OCI-LY3 (cell line): Measurements from ENCODE around the gene GNG11.

Source experiments
- H2AFZ ChIP-seq: fragments of 200-600, 300-600 bp; shearing (Covaris generic); 2 replicates; pipeline ENCODE4 v1.6.0; 2014; ENCODE audit warnings: antibody characterized with exemption, low read depth, low read length
- H3K27ac ChIP-seq: fragments of 200-600, 300-600 bp; sonication (generic); 2 replicates; pipeline ENCODE4 v1.5.1; 2014; ENCODE audit warnings: mild to moderate bottlenecking, low read length, moderate library complexity, mixed read lengths
- H3K27me3 ChIP-seq: fragments of 200-600, 300-600 bp; sonication (generic); 2 replicates; pipeline ENCODE4 v1.6.1; 2014; ENCODE audit warnings: low read depth, low read length, mixed read lengths
- H3K36me3 ChIP-seq: fragments of 200-600, 300-600 bp; sonication (generic); replicated peaks from 2 replicates; pipeline ENCODE3; 2014; ENCODE audit warnings: low read depth, low read length, mixed read lengths
- H3K4me1 ChIP-seq: fragments of 300-600, 200-600 bp; sonication (generic); 2 replicates; pipeline ENCODE4 v1.6.1; 2014; ENCODE audit warnings: low read length, mixed read lengths
- H3K4me2 ChIP-seq: fragments of 200-600, 300-600 bp; sonication (generic); 2 replicates; pipeline ENCODE4 v1.6.1; 2014; ENCODE audit warnings: low read length, mixed read lengths
- H3K4me3 ChIP-seq: fragments of 300-600, 200-600 bp; sonication (generic); 2 replicates; pipeline ENCODE4 v1.5.1; 2014; ENCODE audit warnings: antibody characterized with exemption, mild to moderate bottlenecking, low read length, moderate library complexity
- H3K79me2 ChIP-seq: fragments of 300-600, 200-600 bp; shearing (Covaris generic); 2 replicates; pipeline ENCODE4 v1.6.1; 2014; ENCODE audit warnings: mild to moderate bottlenecking, low read length, mixed read lengths
- H3K9ac ChIP-seq: fragments of 300-600, 200-600 bp; shearing (Covaris generic); 2 replicates; pipeline ENCODE4 v1.6.0; 2014; ENCODE audit warnings: mild to moderate bottlenecking, low read length, moderate library complexity
- H3K9me3 ChIP-seq: fragments of 200-600, 300-600 bp; shearing (Covaris generic); 2 replicates; pipeline ENCODE4 v1.6.1; 2014; ENCODE audit warnings: low read length, mixed read lengths; ENCODE audit not compliant: insufficient read depth
- H4K20me1 ChIP-seq: fragments of 200-600, 300-600 bp; sonication (generic); 2 replicates; pipeline ENCODE4 v1.6.1; 2016; ENCODE audit warnings: low read length, mixed read lengths; ENCODE audit not compliant: insufficient read depth
- EZH2phosphoT487 ChIP-seq: fragments of 200-600 bp; shearing (Covaris generic); IDR thresholded peaks from 2 replicates; pipeline ENCODE4 v1.6.1; 2018; ENCODE audit warnings: antibody characterized with exemption, mixed run types, low read depth
- TF ChIP-seq, protein P1 (sequence below): fragments of 200-600, 300-600 bp; sonication (generic); IDR thresholded peaks from 2 replicates; pipeline ENCODE4 v1.5.1; 2014; ENCODE audit warnings: antibody characterized with exemption, low read length, low read depth

Gene GNG11

DNA sequence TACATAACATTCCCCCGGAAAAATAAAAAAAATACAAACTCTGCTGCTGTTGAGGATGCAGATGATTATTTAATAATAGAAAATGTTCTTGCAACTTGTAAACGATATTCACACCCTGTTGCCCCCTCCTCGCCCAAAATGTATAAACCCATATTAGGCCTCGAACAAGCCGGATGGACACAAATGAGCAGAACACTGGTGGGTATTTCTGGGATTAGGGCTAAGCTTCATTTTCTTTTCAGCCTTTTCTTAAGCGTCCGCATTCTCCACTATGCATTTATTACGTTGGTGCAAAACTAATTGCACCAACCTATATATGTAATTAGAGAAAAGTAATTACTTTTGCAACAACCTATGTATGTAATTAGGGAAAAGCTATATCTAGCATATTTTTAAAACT, 349 bp upstream of the GNG11 start:
- Histone ChIP-seq H3K4me3 (peak overlapping the region; percentile 83), H4K20me1 (no peaks in the 10 kb centered on the region), H3K27ac (no peak overlapping the region), H3K36me3 (no peaks in the 10 kb centered on the region), H3K9me3 (no peaks in the 10 kb centered on the region), H3K4me1 (peaks cover 8% of the 10 kb centered on the region), H3K4me2 (peak overlapping the region; percentile 79), H3K27me3 (peaks cover 3% of the 10 kb centered on the region; the same call in 1 of the 2 replicates), H3K9ac (peak overlapping the region; percentile 36; the same call in 1 of the 2 replicates), H3K79me2 (no peaks in the 10 kb centered on the region), H2AFZ (no peak overlapping the region)
- TF ChIP-seq, protein P1, sequence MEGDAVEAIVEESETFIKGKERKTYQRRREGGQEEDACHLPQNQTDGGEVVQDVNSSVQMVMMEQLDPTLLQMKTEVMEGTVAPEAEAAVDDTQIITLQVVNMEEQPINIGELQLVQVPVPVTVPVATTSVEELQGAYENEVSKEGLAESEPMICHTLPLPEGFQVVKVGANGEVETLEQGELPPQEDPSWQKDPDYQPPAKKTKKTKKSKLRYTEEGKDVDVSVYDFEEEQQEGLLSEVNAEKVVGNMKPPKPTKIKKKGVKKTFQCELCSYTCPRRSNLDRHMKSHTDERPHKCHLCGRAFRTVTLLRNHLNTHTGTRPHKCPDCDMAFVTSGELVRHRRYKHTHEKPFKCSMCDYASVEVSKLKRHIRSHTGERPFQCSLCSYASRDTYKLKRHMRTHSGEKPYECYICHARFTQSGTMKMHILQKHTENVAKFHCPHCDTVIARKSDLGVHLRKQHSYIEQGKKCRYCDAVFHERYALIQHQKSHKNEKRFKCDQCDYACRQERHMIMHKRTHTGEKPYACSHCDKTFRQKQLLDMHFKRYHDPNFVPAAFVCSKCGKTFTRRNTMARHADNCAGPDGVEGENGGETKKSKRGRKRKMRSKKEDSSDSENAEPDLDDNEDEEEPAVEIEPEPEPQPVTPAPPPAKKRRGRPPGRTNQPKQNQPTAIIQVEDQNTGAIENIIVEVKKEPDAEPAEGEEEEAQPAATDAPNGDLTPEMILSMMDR, result no peak

DNA sequence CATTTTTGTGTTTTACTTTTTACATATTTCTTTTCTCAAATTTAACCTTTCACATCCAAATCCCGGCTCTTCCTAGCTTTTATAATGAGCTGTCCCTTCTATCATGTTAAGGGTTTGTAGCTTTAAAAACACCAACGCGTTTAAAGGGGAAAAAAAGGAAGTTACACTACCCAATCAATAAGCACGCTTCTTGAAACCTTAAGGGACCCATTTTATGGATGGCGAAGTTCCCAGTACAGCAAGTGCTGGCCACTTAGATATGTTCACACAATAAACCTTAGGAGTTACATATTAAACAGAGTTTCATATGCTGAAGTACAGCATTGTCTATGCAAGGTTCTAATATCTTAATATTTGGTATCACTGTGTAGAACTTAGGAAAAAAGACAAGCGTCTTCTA, 1.8 kb downstream of the GNG11 start:
- TF ChIP-seq, protein P1, result no peak
- TF ChIP-seq EZH2phosphoT487, result no peak
- no peak overlapping the region for H3K4me2 ChIP-seq
- no peak overlapping the region for H3K4me3 ChIP-seq
- H3K9ac ChIP-seq, result no peak overlapping the region
- H3K4me1 ChIP-seq, result peaks cover 8% of the 10 kb centered on the region
- no peaks in the 10 kb centered on the region for H4K20me1 ChIP-seq
- H3K36me3 ChIP-seq, result no peaks in the 10 kb centered on the region
- no peaks in the 10 kb centered on the region for H3K79me2 ChIP-seq
- no peak overlapping the region for H2AFZ ChIP-seq
- H3K27me3 ChIP-seq, result no peaks in the 10 kb centered on the region
- H3K27ac ChIP-seq, result no peak overlapping the region
- no peaks in the 10 kb centered on the region for H3K9me3 ChIP-seq

DNA sequence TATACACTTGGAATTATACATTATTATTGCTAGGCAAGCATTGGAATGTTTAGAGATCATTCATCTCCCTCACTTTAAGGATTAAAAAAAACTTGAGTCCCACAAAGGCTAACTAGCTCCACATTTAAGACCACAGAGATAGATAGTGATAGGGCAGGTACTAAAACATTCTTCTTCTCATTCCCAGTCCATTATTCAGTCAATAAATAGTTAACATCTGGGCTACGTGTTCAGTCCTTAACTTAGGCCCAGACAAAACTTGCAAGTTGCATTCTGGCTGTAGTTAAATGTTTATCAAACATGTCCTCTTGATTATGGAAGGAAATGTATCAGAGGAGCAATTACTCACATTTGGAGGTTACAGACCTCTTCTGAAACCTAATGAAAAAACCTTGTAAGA, 2.4 kb downstream of the GNG11 start:
- H2AFZ ChIP-seq, result no peak overlapping the region
- no peak overlapping the region for H3K9ac ChIP-seq
- no peak overlapping the region for H3K27ac ChIP-seq
- TF ChIP-seq, protein P1, result no peak
- TF ChIP-seq EZH2phosphoT487, result no peak
- no peaks in the 10 kb centered on the region for H3K79me2 ChIP-seq
- H3K9me3 ChIP-seq, result no peaks in the 10 kb centered on the region
- H3K4me2 ChIP-seq, result no peak overlapping the region
- peaks cover 8% of the 10 kb centered on the region for H3K4me1 ChIP-seq
- H3K36me3 ChIP-seq, result no peaks in the 10 kb centered on the region
- H3K27me3 ChIP-seq, result no peaks in the 10 kb centered on the region
- no peak overlapping the region for H3K4me3 ChIP-seq
- no peaks in the 10 kb centered on the region for H4K20me1 ChIP-seq

DNA sequence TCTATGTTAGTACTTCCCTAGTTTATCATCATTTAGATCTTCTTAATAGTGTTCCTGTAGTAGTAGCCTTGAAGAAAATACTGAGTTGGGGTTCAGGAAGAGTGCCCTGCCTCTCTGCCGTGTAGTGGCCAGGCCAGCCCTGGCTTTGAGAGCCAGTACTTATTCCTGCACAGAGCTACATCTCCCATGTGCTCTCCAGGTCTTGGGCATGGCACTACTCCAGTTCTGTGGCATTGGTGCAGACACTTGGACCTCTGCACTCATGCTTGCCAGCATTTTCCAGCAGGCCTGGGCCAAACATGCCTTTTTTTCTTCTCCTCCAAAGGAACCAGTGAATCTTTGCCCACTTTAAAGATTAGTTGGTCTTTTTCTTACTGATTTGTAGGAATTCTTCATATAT, 5.3 kb downstream of the GNG11 start:
- no peaks in the 10 kb centered on the region for H3K79me2 ChIP-seq
- H3K9me3 ChIP-seq, result no peaks in the 10 kb centered on the region
- no peak overlapping the region for H3K4me3 ChIP-seq
- H3K27me3 ChIP-seq, result no peaks in the 10 kb centered on the region
- peaks cover 8% of the 10 kb centered on the region for H3K4me1 ChIP-seq
- H3K4me2 ChIP-seq, result no peak overlapping the region
- H3K36me3 ChIP-seq, result no peaks in the 10 kb centered on the region
- H3K27ac ChIP-seq, result no peak overlapping the region
- no peak overlapping the region for H3K9ac ChIP-seq
- no peaks in the 10 kb centered on the region for H4K20me1 ChIP-seq
- TF ChIP-seq, protein P1, result no peak
- TF ChIP-seq EZH2phosphoT487, result no peak
- H2AFZ ChIP-seq, result no peak overlapping the region
